ENCODE data around the gene ZIC4. TPM values are rescaled to one million over a fixed set of nuclear protein-coding genes. Genes with fewer than 3 reads are reported as not detected.

Gene ZIC4
- total and polyA plus RNA-seq, 2 experiments from 2014 or later: not detected

DNA sequence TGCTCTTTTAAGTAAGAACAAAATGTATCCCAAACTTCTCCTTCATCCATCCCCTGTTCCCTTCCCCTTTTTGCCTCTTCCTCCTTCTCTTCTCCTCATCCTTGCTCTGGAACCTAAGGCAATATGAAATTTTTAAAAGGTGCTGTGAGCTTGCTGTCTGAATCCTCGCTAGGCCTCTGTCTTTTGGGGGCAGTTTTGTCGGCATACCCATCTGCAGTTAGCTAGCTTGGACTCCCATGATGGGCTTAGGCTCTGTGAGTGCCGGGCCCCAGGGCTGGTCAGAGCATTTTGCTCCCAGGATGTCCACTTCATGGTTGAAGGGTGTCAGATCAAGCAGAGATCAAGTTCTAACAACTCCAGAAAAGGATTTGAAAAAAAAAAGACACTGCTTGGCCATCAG, 21.4 kb upstream of the ZIC4 start (continued):
- TF ChIP-seq, protein P1, sequence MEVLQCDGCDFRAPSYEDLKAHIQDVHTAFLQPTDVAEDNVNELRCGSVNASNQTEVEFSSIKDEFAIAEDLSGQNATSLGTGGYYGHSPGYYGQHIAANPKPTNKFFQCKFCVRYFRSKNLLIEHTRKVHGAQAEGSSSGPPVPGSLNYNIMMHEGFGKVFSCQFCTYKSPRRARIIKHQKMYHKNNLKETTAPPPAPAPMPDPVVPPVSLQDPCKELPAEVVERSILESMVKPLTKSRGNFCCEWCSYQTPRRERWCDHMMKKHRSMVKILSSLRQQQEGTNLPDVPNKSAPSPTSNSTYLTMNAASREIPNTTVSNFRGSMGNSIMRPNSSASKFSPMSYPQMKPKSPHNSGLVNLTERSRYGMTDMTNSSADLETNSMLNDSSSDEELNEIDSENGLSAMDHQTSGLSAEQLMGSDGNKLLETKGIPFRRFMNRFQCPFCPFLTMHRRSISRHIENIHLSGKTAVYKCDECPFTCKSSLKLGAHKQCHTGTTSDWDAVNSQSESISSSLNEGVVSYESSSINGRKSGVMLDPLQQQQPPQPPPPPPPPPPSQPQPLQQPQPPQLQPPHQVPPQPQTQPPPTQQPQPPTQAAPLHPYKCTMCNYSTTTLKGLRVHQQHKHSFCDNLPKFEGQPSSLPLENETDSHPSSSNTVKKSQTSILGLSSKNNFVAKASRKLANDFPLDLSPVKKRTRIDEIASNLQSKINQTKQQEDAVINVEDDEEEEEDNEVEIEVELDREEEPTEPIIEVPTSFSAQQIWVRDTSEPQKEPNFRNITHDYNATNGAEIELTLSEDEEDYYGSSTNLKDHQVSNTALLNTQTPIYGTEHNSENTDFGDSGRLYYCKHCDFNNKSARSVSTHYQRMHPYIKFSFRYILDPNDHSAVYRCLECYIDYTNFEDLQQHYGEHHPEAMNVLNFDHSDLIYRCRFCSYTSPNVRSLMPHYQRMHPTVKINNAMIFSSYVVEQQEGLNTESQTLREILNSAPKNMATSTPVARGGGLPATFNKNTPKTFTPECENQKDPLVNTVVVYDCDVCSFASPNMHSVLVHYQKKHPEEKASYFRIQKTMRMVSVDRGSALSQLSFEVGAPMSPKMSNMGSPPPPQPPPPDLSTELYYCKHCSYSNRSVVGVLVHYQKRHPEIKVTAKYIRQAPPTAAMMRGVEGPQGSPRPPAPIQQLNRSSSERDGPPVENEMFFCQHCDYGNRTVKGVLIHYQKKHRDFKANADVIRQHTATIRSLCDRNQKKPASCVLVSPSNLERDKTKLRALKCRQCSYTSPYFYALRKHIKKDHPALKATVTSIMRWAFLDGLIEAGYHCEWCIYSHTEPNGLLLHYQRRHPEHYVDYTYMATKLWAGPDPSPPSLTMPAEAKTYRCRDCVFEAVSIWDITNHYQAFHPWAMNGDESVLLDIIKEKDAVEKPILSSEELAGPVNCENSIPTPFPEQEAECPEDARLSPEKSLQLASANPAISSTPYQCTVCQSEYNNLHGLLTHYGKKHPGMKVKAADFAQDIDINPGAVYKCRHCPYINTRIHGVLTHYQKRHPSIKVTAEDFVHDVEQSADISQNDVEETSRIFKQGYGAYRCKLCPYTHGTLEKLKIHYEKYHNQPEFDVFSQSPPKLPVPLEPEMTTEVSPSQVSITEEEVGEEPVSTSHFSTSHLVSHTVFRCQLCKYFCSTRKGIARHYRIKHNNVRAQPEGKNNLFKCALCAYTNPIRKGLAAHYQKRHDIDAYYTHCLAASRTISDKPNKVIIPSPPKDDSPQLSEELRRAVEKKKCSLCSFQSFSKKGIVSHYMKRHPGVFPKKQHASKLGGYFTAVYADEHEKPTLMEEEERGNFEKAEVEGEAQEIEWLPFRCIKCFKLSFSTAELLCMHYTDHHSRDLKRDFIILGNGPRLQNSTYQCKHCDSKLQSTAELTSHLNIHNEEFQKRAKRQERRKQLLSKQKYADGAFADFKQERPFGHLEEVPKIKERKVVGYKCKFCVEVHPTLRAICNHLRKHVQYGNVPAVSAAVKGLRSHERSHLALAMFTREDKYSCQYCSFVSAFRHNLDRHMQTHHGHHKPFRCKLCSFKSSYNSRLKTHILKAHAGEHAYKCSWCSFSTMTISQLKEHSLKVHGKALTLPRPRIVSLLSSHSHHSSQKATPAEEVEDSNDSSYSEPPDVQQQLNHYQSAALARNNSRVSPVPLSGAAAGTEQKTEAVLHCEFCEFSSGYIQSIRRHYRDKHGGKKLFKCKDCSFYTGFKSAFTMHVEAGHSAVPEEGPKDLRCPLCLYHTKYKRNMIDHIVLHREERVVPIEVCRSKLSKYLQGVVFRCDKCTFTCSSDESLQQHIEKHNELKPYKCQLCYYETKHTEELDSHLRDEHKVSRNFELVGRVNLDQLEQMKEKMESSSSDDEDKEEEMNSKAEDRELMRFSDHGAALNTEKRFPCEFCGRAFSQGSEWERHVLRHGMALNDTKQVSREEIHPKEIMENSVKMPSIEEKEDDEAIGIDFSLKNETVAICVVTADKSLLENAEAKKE (CRISPR knock-in tag; IDR thresholded peaks at IDR 0.05): no peak

GRCh38 chr3:147426931-147427330, 20.6 kb upstream of the ZIC4 start:
- no peaks in the 10 kb centered on the region for H3K9me3 Mint-ChIP-seq
- Histone ChIP-seq H3K36me3 (ENCODE audit: insufficient read depth) (no peaks in the 10 kb centered on the region), H3K9me2 (ENCODE audit: insufficient read depth) (no peaks in the 10 kb centered on the region), H4K20me1 (replicated peaks; ENCODE audit: insufficient read depth) (no peaks in the 10 kb centered on the region; the same call in none of the 2 replicates), H3K4me3 (no peak overlapping the region), H3F3A (replicated peaks; ENCODE audit: low read depth) (peaks cover 14% of the 10 kb centered on the region; the same call in 1 of the 2 replicates), H3K79me2 (replicated peaks; ENCODE audit: insufficient read depth) (no peaks in the 10 kb centered on the region), H2AFZ (no peak overlapping the region), H3K4me1 (ENCODE audit: insufficient read depth) (peaks cover 38% of the 10 kb centered on the region), H3K27me3 (ENCODE audit: insufficient read depth) (peaks cover 61% of the 10 kb centered on the region), H3K4me2 (no peak overlapping the region), H3K27ac (ENCODE audit: low read depth) (no peak overlapping the region)
- no peak overlapping the region for H3K4me3 Mint-ChIP-seq
- peaks cover 37% of the 10 kb centered on the region for H3K27me3 Mint-ChIP-seq (ENCODE audit: insufficient read depth, low read depth, poor library complexity)
- TF ChIP-seq CTCF (conservative IDR thresholded peaks at IDR 0.05; ENCODE audit: low read depth in 2 of 2) (no peak), ZNF114 (CRISPR knock-in tag; IDR thresholded peaks at IDR 0.05) (no peak), EZH2 (IDR thresholded peaks at IDR 0.05; ENCODE audit: low read depth, unreplicated experiment) (no peak), CREB1 (CRISPR knock-in tag; IDR thresholded peaks at IDR 0.05; ENCODE audit: low read depth) (no peak), JUNB (IDR thresholded peaks at IDR 0.05; ENCODE audit: unreplicated experiment) (no peak), ZNF331 (CRISPR knock-in tag; IDR thresholded peaks at IDR 0.05; ENCODE audit: low read depth) (no peak), STAT1 (IDR thresholded peaks at IDR 0.05; ENCODE audit: unreplicated experiment) (no peak)
- TF ChIP-seq, protein P2, sequence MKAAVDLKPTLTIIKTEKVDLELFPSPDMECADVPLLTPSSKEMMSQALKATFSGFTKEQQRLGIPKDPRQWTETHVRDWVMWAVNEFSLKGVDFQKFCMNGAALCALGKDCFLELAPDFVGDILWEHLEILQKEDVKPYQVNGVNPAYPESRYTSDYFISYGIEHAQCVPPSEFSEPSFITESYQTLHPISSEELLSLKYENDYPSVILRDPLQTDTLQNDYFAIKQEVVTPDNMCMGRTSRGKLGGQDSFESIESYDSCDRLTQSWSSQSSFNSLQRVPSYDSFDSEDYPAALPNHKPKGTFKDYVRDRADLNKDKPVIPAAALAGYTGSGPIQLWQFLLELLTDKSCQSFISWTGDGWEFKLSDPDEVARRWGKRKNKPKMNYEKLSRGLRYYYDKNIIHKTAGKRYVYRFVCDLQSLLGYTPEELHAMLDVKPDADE (IDR thresholded peaks at IDR 0.05): no peak
- ATAC-seq: no peak
- no peak for DNase-seq (ENCODE audit: low spot score)
- no peaks in the 10 kb centered on the region for H3K36me3 Mint-ChIP-seq (ENCODE audit: low read depth)
- H3K27ac Mint-ChIP-seq: no peak overlapping the region
- peaks cover 30% of the 10 kb centered on the region for H3K4me1 Mint-ChIP-seq

Data from GM23338 (cell line).